SIG-M5 (cell line): Measurements from ENCODE around the gene STARD13.

Experiments
- DNase-seq: peaks from one replicate; lab custom pipeline; 2025; lab: John Stamatoyannopoulos, UW

STARD13 gene

DNA sequence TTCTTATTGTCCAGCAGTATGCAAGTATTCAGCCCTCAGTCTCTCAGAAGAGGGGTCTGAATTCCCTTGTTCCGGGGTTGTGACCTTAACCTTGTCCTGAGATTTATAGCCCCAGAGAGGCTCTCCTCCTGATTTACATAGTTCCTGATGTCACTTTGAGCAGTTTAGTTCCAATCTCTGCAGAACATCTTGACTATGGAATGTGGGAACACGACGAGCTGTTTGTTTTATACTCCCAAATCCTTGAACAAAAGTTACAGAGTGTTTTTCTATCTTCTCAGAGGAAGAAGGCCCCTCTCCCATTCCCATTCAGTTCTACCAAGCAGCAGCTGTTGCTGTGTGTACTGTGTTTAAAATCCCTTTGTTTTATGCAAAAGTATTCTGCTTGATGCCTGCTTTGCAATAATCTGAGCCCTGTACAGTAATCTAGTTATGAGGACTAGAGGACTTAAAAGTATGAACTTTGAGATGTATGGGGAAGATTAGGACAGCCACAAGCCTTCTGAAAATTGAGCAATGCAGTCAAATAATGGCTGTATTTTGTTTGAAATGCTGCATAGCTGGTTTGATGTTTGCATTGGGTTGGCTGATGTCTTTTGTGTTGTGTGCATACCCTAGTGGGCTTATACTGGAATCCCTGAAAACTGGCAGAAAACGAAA is 194.7 kb downstream of the STARD13 start:
- no peak for DNase-seq

DNA sequence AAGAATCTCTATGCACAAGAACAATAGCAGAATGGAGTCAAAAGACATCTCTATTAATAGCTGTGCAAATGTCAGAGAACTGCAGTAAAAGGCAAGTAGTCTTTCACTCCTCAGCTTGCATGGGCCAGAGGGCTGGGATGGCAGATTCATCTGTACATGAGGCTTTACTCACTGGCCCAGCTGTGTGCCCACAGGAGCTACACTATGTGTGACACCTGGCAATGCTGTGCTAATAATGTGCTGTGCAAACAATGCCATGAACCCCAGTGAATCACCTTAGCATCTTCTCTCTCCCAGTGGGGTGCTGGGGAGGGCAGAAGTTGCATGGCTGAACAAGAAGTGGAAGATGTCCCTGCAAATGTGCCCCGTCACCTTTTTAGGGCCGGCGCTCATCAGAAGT is 196.2 kb downstream of the STARD13 start:
- no peak for DNase-seq

DNA sequence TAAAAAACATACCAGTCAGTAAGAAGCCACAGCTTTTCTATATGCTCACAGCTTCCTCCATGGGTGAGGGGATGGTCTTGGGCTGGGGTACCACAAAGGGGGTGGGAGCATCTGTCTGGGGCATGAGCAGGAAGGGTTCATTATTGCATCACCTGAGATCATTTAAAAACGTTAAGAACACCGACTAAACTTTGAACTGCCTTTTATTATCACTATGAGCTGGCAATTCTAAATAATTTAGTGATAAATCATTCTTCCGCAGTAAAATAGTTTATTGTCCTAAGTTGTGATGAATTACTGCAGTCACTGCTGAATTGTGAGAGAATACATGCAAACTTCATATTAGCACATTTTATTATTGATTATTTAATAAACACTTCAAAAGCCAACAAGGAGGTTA is 197.8 kb downstream of the STARD13 start:
- DNase-seq = no peak

DNA sequence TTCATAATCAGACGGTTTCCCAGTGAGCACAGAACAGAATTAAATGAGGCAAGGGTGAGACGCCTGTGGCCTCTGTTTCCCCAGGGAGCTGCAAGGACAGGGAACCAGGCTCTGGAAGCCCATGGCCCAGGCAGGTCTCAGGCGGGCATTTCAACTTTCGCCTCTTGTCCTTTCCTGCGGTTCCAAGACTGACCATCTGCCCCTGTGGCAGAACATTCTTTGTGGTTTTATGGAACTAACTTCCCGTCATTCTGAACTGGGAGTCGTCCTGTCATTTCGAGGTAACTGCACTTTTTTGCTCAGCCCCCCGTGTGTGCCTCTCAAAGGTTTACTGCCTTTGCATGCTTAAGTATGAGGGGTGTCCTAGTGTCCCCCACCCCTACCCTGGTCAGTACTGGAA is 198.5 kb downstream of the STARD13 start:
- no peak for DNase-seq

DNA sequence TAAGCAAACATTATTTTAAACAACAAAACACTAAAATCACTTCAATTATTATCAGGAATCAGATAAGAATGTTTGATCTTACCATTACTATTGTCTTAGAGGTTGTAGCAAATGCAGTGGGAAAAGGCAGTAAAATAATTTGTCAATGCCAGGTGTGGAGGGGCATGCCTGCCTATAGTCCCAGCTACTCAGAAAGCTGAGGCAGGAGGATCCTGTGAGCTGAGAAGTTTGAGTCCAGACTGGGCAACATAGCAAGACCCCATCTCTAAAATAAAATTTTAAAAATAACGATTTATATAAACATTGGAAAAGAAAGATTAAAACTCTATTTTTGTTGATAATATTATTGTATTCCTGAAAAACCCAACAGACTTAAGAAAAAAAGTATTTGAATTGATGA is 202.5 kb downstream of the STARD13 start:
- no peak for DNase-seq

DNA sequence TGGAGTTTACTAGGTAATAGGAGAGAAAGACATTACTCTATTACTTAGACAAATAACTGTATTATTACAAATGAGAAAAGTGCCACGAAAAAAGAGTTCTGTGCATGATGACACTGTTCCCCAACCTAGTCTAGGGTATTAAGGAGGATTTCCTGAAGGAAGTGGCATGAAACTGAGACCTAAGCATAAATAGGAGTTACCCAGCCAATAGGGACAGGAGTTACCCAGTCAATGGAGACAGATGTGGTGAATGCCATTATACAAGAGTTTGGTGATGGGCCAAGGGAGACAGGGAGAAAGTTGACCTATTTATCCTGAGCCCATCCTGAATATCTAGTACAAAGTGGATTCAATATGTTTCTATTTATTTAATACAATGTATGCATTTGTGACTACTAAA is 203.9 kb downstream of the STARD13 start:
- DNase-seq = no peak

DNA sequence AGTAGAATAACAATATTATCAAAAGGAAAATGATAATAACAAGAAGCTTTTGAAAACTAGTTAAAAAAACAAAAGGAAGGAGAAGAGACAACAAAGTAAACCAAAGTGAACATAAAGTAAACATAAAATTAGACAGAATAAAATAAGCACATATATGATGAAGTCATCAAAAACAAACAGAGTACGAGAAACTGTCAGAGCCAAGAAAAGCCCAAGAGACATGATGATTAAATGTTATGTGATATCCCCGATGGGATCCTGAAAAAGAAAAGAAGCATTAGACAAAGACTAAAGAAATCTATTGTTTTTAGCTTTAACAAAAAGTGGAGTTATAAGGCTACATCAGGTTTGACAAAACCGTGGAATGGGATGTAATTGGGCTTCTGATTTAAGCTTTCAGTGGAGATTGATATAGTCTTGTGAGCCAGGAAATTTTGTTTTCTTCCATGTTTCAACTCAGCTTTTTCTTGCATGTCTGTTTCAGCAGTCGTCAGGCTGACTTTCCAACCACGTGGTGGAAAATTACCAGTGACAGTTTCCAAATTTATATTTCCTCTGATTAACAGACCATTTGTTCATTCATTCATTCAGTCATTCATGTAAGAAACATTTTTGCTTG is 204.5 kb downstream of the STARD13 start:
- DNase-seq = no peak

DNA sequence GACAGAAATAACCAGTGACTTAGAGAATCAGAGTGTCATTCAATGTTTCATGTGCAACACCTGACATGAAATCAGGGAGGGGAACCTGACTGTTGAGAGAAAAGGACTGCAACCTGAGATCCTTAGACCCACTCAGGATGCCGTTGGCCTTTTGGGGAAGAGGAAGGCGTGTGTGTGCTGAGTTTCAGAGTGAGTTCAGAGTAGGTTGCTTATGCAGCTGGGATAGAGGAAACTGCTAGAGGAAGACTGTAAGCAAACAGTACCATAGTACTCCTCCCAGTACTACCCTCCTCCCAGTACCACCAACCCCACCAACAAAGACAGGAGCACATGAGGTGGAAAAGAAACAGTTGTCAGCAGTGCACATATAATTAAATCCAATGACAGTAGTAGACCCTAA is 205.6 kb downstream of the STARD13 start:
- no peak for DNase-seq

DNA sequence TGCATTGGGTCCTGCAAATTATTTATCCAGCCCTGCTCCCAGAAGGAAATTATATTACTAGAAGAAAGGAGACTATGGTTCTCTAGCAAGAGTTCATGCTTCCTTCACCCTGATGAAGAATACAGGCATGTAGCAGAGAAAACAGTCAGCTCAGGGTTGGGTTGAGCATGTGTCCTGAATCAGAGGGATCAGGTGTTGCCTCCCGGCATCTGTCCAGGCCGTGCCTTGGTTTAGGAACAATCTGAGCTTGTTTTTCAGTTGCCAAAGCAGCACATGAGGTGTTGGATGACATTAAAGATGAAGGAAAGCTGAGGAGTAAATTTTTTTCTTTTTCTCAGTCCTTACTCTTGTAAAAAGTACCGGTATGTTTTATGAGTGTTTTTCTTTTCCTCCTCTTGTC is 207.3 kb downstream of the STARD13 start:
- DNase-seq = no peak

DNA sequence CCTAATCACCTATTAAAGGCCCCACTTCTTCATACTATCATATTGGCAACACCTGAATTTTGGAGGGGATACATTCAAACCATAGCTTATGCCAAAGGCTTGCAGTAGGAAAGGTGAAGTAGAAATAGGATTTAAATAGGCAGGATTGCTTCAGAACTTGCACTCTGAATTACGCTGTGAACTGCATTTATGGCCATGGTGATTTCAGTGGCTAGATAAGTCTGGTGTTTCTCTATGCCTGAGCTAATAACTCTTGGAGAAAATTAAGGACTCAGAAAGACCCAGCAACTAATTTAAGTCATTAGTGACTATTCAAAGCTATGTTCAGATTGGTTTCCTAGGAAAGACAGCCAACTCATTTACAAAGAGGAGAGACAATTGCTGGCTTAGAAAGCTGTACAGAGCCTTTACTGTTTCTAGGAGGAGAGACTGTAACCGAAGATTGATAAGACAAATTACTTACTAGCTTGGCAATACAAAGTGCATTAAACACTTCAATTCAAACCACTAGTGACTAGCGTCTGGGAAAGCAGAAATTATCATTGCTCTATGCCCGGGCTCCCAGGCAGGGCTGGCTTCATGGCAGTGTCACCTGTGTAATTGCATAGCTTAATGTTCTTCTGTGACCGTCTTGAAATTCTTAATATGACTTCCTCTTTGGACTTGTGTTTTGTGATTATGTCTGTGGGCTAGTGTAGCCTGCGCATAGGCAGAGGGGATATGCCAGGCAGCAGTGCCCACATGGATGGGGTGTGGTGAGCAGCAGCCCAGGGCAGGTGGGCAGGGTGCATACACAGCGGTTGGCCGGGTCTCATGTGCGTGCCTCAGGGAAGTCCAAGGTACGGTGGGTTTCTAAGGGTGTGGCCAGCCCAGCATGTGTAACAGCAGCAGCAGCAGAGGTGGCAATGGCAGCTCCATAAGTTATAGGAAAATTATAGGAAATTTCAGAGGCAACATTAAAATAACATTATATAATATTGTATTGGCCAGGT is 209.3 kb downstream of the STARD13 start:
- DNase-seq = no peak

DNA sequence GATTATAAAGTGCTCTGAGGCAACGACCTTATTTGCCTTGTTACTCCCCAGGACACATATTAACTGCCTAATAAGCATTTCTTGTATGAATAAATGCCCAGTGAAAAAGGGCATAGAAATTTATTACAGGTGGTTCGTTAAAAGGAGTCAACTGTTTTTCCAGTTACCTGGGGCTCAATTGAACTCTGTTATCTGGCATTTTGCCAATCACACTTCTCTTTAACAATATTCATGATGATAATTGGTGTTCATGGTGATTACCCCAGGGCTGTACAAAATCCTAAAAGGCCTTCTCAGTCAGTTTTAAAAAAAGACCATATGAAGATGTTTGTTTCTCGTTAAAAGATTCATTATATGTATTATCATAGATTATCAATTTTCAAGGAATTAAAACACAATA is 212.2 kb downstream of the STARD13 start:
- no peak for DNase-seq

DNA sequence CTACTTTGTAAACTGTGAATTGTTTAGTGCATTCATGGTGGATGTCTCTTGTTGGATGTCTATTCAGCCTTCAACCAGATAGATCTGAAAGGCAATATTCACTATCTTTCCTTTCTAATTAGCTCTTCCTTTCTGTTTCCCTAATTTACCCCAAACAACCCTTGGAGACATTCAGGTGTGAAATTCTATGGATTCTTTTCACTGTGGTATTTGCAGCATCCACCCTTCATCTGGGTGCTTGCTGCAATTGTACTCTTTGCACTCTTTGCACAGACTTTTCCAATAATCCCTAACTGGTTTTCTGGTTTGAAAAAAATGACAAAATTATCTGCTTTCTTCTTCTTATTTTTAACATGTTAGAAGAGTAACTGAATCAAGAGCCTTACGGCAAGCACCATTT is 212.8 kb downstream of the STARD13 start:
- DNase-seq = no peak

DNA sequence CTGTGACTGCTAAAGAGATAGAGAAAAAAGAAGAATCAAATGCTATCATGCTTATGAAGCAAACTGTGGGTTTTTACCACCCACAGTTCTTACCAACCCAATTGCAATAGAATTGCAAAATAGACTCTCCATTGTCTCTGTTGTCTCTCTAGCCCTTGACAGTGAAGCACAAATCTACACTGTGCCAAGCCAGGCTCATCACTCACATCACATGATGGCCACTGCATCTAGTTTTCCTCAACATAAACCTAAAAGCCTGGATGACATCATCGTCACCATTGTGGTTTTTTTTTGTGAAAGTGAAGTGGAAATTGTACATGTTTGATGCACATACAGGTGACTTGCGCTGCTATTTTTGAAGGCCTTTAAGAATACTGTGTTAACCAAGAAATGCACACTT is 213.3 kb downstream of the STARD13 start:
- DNase-seq = no peak

DNA sequence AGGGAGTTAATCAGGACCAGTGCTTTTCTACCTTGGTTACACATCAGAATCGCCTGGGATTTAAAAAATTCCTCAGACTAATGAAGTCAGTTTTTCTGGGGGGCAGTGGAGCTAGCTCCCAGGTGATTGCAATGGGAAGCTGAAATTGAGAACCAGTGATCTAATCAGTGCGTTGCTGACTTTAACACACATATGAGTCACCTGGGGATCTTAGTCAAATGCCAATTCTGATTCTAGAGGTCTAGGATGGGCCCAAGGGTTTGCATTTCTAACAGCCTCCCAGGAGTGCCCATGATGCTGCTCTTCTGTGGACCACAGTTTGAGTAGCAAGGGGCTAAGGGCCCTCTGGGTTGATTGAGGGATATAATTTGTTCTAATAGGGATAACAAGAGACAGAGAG is 214.8 kb downstream of the STARD13 start:
- no peak for DNase-seq

DNA sequence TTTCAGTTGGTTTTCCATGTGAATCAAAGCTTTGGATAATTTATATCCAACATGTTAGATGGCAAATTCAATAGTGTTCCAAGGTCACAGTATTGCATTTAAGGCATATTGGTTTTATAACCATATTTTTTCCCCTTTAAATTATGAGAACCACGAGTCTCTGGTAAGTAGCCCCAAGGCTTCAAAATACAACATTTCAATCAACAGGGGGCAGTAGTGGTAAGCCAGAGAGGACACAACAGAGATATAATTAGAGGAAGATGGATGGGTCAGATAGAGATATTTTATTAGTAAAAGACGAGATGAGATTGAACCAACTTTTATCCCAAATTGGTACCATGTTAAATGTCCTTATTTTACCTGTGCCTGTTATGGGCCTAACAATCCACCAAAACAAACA is 216.2 kb downstream of the STARD13 start:
- DNase-seq = no peak

DNA sequence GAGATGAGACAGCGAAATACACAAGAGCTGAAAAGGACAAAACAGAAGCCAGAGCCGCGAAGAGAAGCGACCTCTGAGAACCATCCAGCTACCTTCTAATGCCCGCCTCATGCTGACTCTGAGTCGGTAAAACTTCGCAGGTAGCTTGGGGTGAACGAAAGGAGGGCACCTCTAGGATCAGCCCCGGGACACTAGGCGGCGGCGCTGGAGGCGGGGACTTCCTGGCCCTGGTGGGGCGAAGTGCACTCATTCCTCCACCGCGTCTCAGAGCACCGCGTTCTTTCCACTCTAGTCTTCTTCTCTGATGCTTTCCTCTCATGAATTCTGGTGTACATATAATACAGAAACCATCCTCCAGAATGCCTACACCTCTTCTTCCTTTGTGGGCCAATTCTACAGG is 219.2 kb downstream of the STARD13 start:
- DNase-seq = no peak

DNA sequence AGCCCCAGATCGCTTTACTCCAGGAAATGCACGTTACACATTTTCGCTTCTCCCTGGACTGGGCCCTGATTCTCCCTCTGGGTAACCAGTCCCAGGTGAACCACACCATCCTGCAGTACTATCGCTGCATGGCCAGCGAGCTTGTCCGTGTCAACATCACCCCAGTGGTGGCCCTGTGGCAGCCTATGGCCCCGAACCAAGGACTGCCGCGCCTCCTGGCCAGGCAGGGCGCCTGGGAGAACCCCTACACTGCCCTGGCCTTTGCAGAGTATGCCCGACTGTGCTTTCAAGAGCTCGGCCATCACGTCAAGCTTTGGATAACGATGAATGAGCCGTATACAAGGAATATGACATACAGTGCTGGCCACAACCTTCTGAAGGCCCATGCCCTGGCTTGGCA is 224.7 kb downstream of the STARD13 start:
- DNase-seq = no peak

DNA sequence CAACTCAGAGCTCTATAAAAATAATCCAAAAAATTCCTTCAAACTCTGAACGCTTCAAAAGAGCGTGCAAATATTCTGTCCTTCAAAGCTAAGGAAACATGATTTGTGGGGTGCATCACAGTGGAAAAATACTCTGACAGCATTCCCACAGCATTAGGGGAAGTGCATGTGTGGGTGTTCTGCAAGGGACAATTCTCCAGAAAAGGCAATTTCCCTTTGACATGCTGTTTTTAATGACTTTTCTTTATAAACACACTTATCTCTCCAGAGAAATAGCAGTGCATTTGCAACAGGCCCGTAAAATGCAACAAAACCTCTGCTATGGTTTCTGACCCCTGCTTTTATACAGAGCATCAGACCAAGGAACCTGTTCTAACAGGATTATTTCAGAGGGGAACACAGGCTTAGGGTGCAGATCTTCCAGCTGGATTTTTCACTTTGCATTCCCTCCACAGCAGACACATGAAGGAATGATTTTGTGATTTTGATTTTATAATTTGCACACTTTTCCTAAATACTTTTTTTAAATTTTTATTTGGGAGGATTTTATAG is 226.7 kb downstream of the STARD13 start:
- DNase-seq = no peak

DNA sequence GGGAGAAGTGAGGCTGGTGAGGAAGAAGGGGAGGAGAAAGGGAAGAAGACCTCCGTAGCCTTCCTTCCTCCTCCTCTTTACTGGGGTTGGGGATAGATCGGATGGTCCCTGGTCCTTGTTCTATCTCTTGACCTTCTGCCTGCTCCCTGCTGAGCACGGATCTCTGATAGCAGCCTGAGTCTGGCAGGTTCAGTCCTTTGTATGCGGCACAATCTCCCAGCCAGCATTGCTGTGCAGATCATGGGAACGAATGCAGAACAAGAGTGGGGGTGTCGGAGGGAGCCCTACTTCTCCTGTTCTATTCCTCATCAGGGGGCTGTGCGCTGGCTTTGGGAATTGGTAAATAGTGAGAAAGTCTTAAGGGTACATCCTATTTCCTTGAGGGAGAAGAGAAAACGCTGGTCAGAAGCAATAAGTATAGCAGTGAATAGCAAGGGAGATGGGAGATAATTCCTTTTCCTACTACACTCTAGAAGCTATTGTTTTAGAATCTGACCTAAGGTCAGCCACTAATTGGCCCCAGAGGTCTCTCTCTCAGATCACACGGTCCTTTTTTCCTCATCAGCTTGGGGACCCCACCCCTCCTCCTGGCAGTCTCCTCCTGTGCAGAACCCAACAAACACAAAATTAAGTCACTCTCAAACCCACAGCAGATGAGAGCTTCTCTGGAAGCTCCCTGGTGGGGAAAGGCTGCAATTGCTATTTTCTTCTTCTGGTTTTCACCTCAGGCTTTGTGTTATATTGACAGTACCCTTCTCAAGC is 228.4 kb downstream of the STARD13 start:
- no peak for DNase-seq

DNA sequence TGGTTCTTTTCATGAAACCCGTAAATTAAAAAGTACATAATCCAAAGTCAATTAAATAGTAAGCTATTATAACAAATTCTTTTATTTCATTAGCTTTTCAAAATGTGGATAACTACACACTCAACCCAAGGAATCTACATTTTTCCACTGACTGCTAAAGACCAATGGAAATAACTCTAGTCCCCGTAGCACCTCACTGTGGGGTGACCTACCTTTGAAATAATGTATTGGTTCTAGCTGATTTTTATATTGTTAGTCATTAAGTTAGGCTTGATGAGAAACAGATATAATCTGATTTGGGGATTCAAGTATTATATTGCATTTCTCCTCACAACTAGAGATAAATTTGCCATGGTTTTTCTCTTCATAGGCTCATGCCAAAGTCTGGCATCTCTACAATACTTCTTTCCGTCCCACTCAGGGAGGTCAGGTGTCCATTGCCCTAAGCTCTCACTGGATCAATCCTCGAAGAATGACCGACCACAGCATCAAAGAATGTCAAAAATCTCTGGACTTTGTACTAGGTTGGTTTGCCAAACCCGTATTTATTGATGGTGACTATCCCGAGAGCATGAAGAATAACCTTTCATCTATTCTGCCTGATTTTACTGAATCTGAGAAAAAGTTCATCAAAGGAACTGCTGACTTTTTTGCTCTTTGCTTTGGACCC is 232.0 kb downstream of the STARD13 start:
- DNase-seq = no peak
